ENCODE measurements around the gene CRIM1.

Gene CRIM1

DNA sequence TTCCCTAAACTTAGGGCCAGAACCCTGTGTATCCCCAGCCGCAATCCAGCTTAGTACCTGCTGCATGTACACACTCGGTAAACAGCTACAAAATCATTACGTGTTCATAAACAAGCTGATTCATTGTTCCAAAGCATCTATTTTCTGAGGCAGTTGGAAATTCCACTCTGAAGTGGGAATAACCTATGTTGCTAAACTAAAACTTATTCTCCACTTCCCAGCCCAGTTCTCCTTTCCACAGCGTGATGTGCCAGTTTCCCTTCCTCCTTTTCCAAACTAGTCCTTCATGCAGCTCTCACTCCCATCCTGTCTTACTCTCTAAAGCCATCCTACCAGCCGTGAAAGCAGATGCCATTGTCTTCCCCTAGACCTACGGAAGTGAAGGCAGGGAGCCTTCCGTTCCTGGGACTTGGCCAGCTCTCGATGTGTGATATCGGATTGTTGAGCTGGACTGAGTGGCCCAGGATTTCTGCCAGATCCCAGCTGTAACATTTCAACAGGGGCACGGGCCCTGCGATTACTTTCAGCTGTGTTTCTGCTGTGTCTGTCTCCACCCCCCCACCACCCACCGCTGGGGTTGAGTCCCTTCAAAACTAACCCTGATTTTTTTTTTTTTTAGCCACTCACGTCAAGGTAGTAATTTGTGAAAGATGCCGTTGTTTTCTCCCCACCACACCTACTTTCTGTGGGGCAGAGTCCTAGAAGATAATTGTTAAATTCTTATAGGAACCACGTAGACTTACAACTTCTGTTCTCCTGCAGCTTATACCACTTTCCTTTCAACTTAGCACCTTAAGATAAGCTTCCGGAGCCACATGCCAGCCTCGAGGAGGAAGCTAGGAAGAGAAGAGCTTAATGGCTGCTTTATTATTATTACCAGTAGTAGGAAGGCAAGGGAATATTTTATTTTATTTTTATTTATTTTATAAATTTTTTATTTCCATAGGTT is 100.9 kb downstream of the CRIM1 start:
- no peak for DNase-seq (ENCODE audit: low read depth)

DNA sequence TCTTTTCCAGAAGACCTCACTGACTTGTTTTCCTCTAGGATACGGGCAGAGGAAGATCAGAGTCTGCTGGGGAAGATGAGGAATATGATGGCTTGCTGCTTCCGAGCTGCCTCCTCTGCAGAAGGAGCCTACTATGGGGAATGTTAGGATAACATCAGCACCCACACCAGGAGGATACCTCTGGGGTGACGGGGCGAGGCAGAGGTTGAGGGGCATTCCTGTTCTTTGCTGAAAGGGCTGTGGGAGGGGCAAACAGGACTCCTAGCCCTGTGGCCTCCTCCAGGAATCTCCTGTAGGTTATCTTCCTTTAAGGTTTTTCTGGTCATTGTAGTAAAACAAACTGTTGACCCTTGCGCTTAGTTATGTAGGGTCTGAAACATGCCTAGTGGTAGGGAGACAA is 102.5 kb downstream of the CRIM1 start:
- DNase-seq (ENCODE audit: low read depth), result no peak

DNA sequence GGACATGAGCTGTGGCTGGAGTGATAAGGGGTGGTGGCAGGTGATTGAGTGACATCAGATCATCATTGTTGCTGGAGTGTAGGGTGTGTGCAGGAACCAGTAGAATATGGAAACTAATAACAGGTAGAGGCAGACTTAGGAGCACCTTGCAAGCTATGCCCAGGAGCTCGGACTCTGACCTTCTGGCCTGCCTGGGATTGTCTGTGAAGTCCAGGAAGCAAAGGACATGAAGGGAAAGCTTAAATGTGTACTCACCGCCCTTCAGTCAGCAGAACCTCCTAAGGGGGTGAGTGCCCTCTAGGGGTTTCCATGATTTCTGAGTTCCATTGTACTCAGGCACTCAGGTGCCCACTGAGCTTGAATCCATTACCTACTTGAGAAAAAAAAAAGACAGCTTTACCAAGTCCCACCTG is 104.2 kb downstream of the CRIM1 start:
- no peak for DNase-seq (ENCODE audit: low read depth)

GRCh38 chr2:36461039-36461681 is 105.6 kb downstream of the CRIM1 start:
- no peak for DNase-seq (ENCODE audit: low read depth)

- no peak for DNase-seq (ENCODE audit: low read depth)
These were observed 106.8 kb downstream of the CRIM1 start for GRCh38 chr2:36462311-36462935.

DNA sequence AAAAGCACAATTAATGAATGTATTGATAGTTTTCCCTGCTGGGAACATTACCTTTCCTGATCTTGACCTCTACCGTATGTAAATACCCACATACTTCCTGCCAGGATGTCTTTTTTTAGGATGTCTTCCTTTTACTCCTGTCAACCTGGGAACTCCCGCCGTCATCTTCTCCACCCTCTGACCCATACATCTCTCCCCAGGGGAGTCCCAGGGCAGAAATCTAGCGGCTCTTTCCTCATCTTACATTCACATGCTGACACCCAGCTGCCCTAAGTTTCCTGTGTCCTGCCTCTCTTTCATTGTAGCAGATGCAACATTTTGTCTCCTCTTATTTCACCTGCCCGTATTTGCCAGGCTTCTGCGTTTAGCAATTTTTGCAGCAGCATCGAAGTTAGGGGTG is 107.8 kb downstream of the CRIM1 start:
- no peak for DNase-seq (ENCODE audit: low read depth)

- no peak for DNase-seq (ENCODE audit: low read depth)
These were observed 108.6 kb downstream of the CRIM1 start for GRCh38 chr2:36464006-36464721.

GRCh38 chr2:36466135-36466534 is 110.6 kb downstream of the CRIM1 start:
- no peak for DNase-seq (ENCODE audit: low read depth)

- DNase-seq (ENCODE audit: low read depth), result no peak
These were observed 113.0 kb downstream of the CRIM1 start for GRCh38 chr2:36468463-36469105.

- DNase-seq (ENCODE audit: low read depth), result no peak
These were observed 113.5 kb downstream of the CRIM1 start for GRCh38 chr2:36469106-36469477.

GRCh38 chr2:36469710-36470109 is 114.1 kb downstream of the CRIM1 start:
- DNase-seq (ENCODE audit: low read depth), result no peak

DNA sequence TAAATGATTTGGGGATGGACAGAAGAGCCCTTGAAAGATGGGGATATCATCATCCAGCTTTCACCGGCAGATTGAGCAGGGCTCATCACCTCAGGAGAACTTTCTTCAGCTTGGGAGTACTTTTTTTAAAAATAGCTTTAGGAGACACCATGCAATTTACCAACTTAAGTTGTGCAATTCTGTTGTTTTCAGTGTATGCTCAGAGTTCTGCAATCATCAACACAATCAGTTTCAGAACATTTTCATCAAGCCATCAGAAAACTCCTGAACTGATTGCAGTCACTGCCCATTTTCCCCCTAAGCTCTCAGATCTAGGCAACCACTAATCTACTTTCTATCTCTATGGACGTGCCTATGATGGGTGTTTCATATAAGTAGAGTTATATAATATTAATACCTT is 117.7 kb downstream of the CRIM1 start:
- DNase-seq (ENCODE audit: low read depth), result no peak

GRCh38 chr2:36476411-36476810 is 120.8 kb downstream of the CRIM1 start:
- no peak for DNase-seq (ENCODE audit: low read depth)

GRCh38 chr2:36477315-36477714 is 121.7 kb downstream of the CRIM1 start:
- no peak for DNase-seq (ENCODE audit: low read depth)

GRCh38 chr2:36477746-36478145 is 122.2 kb downstream of the CRIM1 start:
- DNase-seq (ENCODE audit: low read depth), result no peak

- no peak for DNase-seq (ENCODE audit: low read depth)
These were observed 122.8 kb downstream of the CRIM1 start for GRCh38 chr2:36478332-36478738.

DNA sequence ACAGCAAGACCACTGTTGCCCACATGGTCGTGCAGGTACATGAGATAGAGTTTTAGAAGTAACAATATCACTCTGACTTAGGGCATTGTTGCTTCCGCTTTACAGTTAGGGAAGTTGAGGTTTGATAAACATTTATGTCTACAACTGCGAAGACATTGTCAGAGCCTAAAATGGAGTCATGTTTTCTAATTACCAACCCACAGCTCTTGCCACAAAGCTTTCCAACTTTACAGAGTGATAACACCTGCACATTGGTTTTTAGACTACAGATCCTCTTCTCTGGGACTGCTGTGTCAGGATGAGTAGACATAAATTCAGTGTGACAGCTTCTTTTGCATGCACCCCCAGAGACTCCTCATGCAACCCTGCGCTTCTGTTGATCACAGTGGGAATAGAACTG is 123.4 kb downstream of the CRIM1 start:
- DNase-seq (ENCODE audit: low read depth), result no peak

DNA sequence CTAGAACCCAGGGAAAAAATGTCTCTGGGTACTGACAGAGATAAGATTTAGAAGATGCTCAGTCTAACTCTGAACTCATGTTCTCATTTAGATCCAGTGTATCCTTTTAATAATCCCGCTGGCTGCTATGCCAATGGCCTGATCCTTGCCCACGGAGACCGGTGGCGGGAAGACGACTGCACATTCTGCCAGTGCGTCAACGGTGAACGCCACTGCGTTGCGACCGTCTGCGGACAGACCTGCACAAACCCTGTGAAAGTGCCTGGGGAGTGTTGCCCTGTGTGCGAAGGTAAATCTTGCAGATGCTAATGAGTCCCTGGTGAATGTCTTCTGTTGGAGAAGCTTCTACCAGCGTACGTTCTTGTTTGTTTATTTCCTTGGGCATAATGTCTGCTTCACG is 123.8 kb downstream of the CRIM1 start:
- DNase-seq (ENCODE audit: low read depth), result no peak

DNA sequence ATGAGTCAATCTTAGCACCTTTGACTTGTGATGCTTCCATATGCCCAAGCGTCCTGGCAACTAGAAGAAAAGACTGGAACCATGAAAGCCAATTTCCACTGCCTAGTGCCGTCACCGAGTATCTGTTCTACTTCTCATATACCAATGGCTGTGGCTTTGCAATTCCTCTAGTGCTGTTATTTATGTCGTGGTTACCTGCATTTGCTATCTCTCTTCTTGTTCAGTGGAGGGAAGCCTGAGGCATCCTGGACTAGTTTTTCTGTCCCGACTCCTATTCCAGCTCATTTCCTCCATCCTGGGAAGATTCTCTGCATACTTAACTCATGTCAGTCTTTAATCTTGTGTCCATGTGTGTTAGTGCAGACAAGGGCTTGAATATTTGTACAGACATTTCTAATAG is 124.5 kb downstream of the CRIM1 start:
- no peak for DNase-seq (ENCODE audit: low read depth)

- DNase-seq (ENCODE audit: low read depth), result no peak
These were observed 125.1 kb downstream of the CRIM1 start for GRCh38 chr2:36480636-36481035.

GRCh38 chr2:36481709-36482108 is 126.1 kb downstream of the CRIM1 start:
- DNase-seq (ENCODE audit: low read depth), result no peak
